ENCODE data around the gene SLC25A51.

Gene SLC25A51

DNA sequence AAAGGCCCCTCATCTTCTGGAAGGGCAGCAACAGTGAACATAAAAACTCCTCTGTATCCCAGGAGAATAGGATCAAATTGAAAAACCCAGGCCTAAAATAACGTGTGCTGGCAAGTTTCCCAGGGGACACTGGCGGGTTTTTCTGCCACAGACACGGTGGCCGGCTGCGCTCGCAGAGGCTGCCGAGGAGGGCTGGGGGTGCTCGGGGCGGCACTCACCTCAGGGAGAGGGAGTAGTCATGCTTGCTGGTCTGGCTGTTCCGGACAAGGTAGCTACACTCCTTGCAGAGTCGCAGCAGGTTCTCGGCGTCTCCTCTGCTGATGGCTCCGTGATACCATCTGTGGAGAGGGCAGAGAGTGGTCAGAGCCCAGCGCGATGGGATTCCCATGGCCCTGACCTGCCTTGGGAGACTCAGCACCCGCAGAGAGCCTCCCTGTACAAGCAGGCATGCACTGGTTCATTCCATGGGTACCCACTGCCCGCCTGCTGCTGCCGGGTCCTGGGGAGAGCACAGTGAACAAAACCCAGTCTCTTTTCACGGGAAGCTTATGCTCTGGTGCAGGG, 44.6 kb upstream of the SLC25A51 start:
- no peak overlapping the region for H3K4me3 ChIP-seq (ENCODE audit: low read depth, low read length)
- no peak for DNase-seq (ENCODE audit: low read depth)
- TF ChIP-seq, protein P1, sequence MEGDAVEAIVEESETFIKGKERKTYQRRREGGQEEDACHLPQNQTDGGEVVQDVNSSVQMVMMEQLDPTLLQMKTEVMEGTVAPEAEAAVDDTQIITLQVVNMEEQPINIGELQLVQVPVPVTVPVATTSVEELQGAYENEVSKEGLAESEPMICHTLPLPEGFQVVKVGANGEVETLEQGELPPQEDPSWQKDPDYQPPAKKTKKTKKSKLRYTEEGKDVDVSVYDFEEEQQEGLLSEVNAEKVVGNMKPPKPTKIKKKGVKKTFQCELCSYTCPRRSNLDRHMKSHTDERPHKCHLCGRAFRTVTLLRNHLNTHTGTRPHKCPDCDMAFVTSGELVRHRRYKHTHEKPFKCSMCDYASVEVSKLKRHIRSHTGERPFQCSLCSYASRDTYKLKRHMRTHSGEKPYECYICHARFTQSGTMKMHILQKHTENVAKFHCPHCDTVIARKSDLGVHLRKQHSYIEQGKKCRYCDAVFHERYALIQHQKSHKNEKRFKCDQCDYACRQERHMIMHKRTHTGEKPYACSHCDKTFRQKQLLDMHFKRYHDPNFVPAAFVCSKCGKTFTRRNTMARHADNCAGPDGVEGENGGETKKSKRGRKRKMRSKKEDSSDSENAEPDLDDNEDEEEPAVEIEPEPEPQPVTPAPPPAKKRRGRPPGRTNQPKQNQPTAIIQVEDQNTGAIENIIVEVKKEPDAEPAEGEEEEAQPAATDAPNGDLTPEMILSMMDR (IDR thresholded peaks at IDR 0.05; ENCODE audit: control insufficient read depth, extremely low read depth, insufficient read depth): no peak

GRCh38 chr9:37947977-37948376, 44.0 kb upstream of the SLC25A51 start:
- H3K4me3 ChIP-seq (ENCODE audit: low read depth, low read length): no peak overlapping the region
- DNase-seq (ENCODE audit: low read depth): no peak
- TF ChIP-seq, protein P1 (IDR thresholded peaks at IDR 0.05; ENCODE audit: control insufficient read depth, extremely low read depth, insufficient read depth): no peak

GRCh38 chr9:37947471-37947870, 43.5 kb upstream of the SLC25A51 start:
- DNase-seq (ENCODE audit: low read depth): no peak
- TF ChIP-seq, protein P1 (IDR thresholded peaks at IDR 0.05; ENCODE audit: control insufficient read depth, extremely low read depth, insufficient read depth): no peak

GRCh38 chr9:37946971-37947370, 43.0 kb upstream of the SLC25A51 start:
- TF ChIP-seq, protein P1 (IDR thresholded peaks at IDR 0.05; ENCODE audit: control insufficient read depth, extremely low read depth, insufficient read depth): no peak
- H3K4me3 ChIP-seq (ENCODE audit: low read depth, low read length): no peak overlapping the region
- no peak for DNase-seq (ENCODE audit: low read depth)

More at GRCh38 chr9:37947471-37947870, 43.5 kb upstream of the SLC25A51 start:
- H3K4me3 ChIP-seq (ENCODE audit: low read depth, low read length): no peak overlapping the region

DNA sequence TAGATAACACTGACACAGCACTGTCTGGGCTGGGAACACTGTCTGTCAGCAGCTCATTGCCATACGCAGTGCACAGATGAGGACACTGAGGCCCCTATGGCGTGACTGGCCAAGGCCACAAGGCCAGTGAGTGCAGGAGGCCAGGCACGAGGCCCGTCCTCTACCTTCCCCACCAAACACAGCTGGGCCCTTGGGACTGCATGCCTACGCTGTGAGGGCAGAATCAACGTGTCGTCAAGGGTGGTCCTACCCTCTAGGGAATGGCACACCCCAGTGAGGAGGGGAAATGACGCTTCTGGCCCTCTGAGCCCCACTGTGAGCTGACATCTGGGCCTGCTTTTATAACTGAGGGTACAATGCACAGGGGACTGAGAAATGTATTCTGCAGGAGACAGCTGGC, 42.1 kb upstream of the SLC25A51 start:
- H3K4me3 ChIP-seq (ENCODE audit: low read depth, low read length): no peak overlapping the region
- TF ChIP-seq, protein P1 (IDR thresholded peaks at IDR 0.05; ENCODE audit: control insufficient read depth, extremely low read depth, insufficient read depth): no peak
- no peak for DNase-seq (ENCODE audit: low read depth)

DNA sequence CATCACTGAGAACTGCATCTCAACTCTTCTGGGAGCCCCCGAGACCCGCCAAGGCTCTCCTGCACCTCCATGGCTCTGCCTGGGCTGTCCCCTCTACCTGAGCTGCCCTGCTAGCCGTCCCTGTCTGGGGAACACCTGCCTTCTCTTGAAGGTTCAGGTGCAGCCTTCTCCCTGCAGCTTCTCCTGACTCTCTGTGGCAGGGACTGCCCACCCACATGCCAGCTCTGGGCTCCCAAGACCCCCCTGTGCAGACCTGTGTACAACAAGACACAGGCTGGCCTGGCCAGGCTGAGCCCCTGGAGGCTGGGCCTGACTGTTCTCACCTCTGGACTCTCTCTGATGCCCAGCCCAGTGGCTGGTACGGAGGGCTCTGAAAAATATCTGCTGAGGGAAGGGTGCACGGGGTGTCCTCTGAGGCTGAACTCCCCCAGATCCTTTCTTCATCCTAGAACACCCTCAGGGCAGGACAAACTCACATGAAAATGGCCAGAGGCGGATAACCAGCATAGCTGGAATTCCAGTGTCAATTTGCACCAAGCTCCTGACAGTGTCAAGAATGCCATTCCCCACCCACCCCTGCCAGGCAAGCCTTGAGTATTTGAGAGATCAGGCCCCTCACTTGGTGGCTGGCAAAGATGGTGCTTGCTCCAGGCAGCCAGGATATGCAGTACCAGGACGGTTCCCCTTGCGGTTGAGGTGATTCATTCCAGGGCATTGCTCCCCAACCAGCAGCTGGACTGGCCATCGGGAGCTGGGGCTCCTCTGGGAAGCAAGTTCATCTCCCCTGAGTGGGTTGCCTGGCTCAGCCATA, 40.9 kb upstream of the SLC25A51 start:
- DNase-seq (ENCODE audit: low read depth): no peak
- TF ChIP-seq, protein P1 (IDR thresholded peaks at IDR 0.05; ENCODE audit: control insufficient read depth, extremely low read depth, insufficient read depth): no peak
- H3K4me3 ChIP-seq (ENCODE audit: low read depth, low read length): no peak overlapping the region

Data from LNCaP clone FGC (cell line).